ENCODE data around the gene RAD51B.
A peak's percentile ranks its signal among the peaks of the same experiment; 100 is the strongest.

RAD51B gene

DNA sequence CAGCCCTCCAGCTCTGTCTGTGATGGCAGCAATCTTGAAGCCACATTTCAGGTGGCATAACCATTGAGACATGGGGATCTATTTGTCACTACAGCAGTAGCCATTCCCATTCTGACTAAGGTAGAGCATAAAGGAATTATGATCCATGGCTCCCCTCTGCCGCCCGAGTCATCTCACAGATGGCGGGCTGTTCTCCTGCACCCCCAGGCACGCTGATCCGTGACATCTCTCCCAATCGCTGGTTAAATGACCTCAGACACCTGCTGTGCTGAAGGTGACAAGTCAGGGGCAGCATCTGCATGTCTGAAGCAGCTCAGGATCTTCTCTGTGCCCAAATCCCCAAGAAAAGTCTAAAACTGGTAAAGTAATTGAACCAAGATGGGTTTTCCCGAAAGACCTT lies 849.0 kb downstream of the RAD51B start:
- Histone ChIP-seq H3K9ac (ENCODE audit: low read length) (no peak overlapping the region), H3K9me3 (ENCODE audit: control insufficient read depth, low read length) (no peaks in the 10 kb centered on the region), H3K27me3 (replicated peaks; ENCODE audit: control insufficient read depth, insufficient read depth, low read length) (no peaks in the 10 kb centered on the region), H3K4me3 (ENCODE audit: low read length) (no peak overlapping the region), H3K4me1 (ENCODE audit: control insufficient read depth, insufficient read depth, low read length) (peaks cover 92% of the 10 kb centered on the region), H3K36me3 (ENCODE audit: control insufficient read depth, insufficient read depth, low read length, severe bottlenecking) (no peaks in the 10 kb centered on the region)
- no peak for DNase-seq (ENCODE audit: low read depth)

DNA sequence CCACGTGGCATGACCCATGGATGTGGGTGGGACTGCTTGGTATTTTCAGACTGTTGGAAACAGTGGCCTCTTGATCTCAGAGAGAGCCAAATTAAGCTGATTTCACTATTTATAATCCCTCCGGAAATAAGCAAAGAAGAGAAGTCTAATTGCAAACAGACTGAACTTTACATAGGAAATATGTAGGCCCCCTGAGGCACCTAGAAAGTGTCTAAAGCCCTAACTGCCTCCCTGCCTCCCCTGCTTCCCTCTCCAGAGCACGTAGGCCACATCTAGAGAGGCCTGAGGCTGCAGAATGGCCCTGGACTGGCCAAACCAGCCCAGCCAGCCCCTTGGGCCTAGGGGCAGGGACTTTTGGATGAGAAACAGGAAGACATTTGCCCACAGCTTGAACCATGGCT lies 849.5 kb downstream of the RAD51B start:
- peak; percentile 27 for DNase-seq (ENCODE audit: low read depth)
- Histone ChIP-seq H3K9me3 (ENCODE audit: control insufficient read depth, low read length) (no peaks in the 10 kb centered on the region), H3K4me1 (ENCODE audit: control insufficient read depth, insufficient read depth, low read length) (peaks cover 86% of the 10 kb centered on the region)

DNA sequence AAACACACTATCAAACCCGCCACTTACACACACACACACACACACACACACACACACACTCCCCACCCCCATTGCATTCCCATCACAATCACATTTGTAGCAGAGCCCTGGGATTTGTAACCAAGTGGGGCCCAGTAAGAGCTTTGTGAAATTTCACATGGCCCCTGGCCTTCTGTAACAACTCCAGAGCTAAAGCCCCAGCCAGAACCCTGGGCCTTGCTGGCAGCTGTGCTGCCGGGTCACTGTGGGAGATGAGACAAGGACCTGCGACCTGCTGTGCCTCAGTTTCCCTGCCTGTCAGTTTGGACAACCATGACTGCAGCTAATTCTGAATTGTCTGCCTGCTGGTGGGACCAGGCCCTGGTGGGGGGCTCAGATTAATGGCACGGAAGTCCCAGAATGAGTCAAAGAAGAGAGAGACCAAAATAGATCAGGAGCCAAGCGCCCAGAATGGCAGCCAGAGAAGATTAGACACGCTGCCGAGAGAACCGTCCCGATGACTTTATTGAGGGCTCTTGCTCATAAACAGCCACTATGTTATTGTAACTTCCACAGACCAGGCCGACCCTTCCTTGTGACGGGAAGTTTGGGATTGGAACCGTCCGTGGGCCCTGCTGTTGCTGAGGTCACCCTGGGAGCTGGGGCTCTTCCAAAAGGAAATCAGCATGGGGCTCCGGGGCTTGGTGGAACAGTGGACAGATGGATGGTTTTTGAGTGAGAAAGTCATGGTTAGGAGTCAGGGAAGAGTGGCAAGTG lies 850.2 kb downstream of the RAD51B start:
- no peaks in the 10 kb centered on the region for H3K36me3 ChIP-seq (ENCODE audit: control insufficient read depth, insufficient read depth, low read length, severe bottlenecking)
- no peaks in the 10 kb centered on the region for H3K9me3 ChIP-seq (ENCODE audit: control insufficient read depth, low read length)
- DNase-seq (ENCODE audit: low read depth): no peak
- peaks cover 80% of the 10 kb centered on the region for H3K4me1 ChIP-seq (ENCODE audit: control insufficient read depth, insufficient read depth, low read length)
- H3K4me3 ChIP-seq (ENCODE audit: low read length): no peak overlapping the region
- no peaks in the 10 kb centered on the region for H3K27me3 ChIP-seq (replicated peaks; ENCODE audit: control insufficient read depth, insufficient read depth, low read length)
- H3K9ac ChIP-seq (ENCODE audit: low read length): peak overlapping the region; percentile 35

More for the DNA sequence above, 849.5 kb downstream of the RAD51B start:
- Histone ChIP-seq H3K36me3 (ENCODE audit: control insufficient read depth, insufficient read depth, low read length, severe bottlenecking) (no peaks in the 10 kb centered on the region), H3K27me3 (replicated peaks; ENCODE audit: control insufficient read depth, insufficient read depth, low read length) (no peaks in the 10 kb centered on the region), H3K4me3 (ENCODE audit: low read length) (no peak overlapping the region), H3K9ac (ENCODE audit: low read length) (peak overlapping the region; percentile 35)

DNA sequence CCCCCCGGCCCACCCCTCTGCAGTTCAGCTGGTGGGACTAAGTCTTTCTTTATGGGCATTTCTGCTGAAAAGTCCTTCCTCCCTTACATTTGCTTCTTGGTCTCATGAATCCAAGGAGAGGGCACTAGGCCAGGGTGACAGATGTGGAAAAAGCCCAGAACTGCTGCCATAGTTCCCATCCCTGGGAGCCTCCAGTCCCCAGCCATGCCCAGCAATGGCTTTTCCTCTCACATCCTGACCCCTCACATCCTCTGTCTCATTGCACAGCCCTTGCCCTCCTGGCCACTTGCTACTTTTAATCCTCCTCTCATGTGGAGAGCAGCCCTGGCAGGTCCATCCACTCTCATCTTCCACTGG lies 850.8 kb downstream of the RAD51B start:
- DNase-seq (ENCODE audit: low read depth): no peak
- no peak overlapping the region for H3K9ac ChIP-seq (ENCODE audit: low read length)
- H3K36me3 ChIP-seq (ENCODE audit: control insufficient read depth, insufficient read depth, low read length, severe bottlenecking): no peaks in the 10 kb centered on the region
- no peaks in the 10 kb centered on the region for H3K9me3 ChIP-seq (ENCODE audit: control insufficient read depth, low read length)
- H3K4me1 ChIP-seq (ENCODE audit: control insufficient read depth, insufficient read depth, low read length): peaks cover 74% of the 10 kb centered on the region
- no peak overlapping the region for H3K4me3 ChIP-seq (ENCODE audit: low read length)
- no peaks in the 10 kb centered on the region for H3K27me3 ChIP-seq (replicated peaks; ENCODE audit: control insufficient read depth, insufficient read depth, low read length)

DNA sequence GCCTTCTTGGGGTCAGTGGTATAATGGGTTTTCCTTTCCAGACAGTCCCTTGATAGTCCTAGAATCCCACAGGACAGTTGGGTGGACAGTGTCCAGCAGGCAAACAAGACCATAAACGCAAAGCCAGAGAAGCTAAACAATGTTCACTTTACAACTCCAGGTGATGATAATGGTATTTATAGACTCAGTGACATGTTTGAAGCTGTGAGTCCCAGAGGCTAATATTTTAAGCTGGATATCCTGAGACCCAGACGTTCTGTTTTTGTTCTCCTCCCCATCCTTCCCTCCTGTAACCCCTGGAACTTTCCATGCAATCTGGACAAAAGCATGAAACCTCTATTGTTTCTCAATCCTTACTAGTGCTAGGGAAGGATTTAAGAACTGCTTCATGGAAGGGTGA lies 852.3 kb downstream of the RAD51B start:
- Histone ChIP-seq H3K9ac (ENCODE audit: low read length) (peak overlapping the region; percentile 31), H3K9me3 (ENCODE audit: control insufficient read depth, low read length) (no peaks in the 10 kb centered on the region), H3K27me3 (replicated peaks; ENCODE audit: control insufficient read depth, insufficient read depth, low read length) (no peaks in the 10 kb centered on the region), H3K4me3 (ENCODE audit: low read length) (no peak overlapping the region), H3K4me1 (ENCODE audit: control insufficient read depth, insufficient read depth, low read length) (peaks cover 58% of the 10 kb centered on the region), H3K36me3 (ENCODE audit: control insufficient read depth, insufficient read depth, low read length, severe bottlenecking) (no peaks in the 10 kb centered on the region)
- no peak for DNase-seq (ENCODE audit: low read depth)

DNA sequence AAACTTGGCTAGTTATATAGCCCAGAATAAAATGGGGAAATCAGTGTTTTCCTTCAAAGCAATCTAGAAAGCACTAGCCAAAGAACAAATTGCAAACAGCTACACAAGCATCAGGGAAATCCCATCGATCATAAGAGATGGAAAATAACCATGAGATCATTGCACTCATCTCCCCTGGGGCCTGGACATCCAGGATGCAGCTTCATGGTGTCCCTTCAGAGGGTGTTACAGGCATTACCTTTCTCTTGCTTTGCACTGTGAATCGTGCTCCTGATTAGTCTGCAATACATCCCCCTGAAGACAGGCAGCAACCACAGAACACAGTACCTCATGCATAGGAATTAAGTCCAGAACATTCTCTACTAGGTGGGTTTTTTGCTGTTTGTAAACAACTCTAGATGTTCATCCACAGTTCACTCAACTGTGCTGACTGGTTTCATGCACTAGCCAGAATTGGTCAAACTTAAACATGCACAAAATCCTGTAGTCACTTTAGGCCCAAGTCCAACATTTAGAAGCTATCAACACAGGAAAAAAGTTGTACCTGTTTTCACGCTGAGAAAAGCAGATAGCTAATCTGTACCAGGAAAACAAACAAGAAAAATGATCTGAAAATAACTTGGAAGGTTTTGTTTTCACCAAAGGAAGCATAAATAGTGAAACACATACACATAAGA lies 853.2 kb downstream of the RAD51B start:
- H3K9me3 ChIP-seq (ENCODE audit: control insufficient read depth, low read length): no peaks in the 10 kb centered on the region
- H3K27me3 ChIP-seq (replicated peaks; ENCODE audit: control insufficient read depth, insufficient read depth, low read length): no peaks in the 10 kb centered on the region
- peaks cover 50% of the 10 kb centered on the region for H3K4me1 ChIP-seq (ENCODE audit: control insufficient read depth, insufficient read depth, low read length)
- H3K9ac ChIP-seq (ENCODE audit: low read length): peak overlapping the region; percentile 31
- no peak overlapping the region for H3K4me3 ChIP-seq (ENCODE audit: low read length)
- no peaks in the 10 kb centered on the region for H3K36me3 ChIP-seq (ENCODE audit: control insufficient read depth, insufficient read depth, low read length, severe bottlenecking)
- DNase-seq (ENCODE audit: low read depth): no peak

DNA sequence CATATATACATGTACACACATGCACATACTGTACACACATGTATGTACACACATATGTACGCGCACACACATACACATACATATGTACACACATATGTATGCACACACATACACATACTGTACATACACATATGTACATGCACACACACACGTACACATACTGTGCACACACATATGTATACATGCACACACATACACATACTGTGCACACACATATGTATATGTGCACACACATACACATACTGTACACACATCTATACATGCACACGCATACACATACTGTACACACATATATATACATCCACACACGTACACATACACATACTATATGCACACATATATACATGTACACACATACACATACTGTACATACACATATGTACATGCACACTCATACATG lies 853.9 kb downstream of the RAD51B start:
- Histone ChIP-seq H3K27me3 (replicated peaks; ENCODE audit: control insufficient read depth, insufficient read depth, low read length) (no peaks in the 10 kb centered on the region), H3K9ac (ENCODE audit: low read length) (no peak overlapping the region), H3K4me1 (ENCODE audit: control insufficient read depth, insufficient read depth, low read length) (peaks cover 43% of the 10 kb centered on the region), H3K4me3 (ENCODE audit: low read length) (no peak overlapping the region), H3K36me3 (ENCODE audit: control insufficient read depth, insufficient read depth, low read length, severe bottlenecking) (no peaks in the 10 kb centered on the region), H3K9me3 (ENCODE audit: control insufficient read depth, low read length) (no peaks in the 10 kb centered on the region)
- DNase-seq (ENCODE audit: low read depth): no peak

DNA sequence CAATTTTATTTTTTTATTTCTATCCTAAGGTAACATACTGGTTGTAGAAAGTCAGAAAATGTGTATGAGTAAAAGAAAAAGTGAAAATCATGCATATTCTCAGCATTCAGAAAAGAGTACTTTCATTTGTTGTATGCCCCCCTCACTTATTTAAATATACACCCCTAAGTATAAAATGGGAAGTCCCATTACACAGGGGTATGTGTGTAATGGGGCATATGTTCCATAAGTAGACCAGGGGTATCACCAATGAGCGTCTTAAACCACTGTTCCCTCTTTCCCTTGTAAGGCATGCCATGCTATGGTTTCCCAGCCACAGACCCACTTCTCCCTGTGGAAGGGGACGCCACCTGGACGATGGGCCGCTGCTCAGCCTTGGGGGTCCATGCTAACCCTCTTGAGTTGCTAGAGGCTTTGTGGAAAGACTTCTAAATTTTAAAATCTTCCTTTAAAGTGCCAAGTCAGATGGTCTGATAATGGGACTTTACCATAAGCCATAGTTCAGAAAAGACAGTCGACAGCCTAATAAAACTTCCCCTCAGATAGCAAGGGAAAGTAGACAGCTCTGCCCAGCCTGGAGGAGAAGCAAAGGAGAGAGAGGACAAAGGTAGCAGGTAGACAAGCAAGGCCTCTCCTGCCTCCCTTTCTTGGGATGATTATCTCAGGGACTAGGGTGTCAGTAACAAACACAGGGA lies 855.1 kb downstream of the RAD51B start:
- Histone ChIP-seq H3K9ac (ENCODE audit: low read length) (no peak overlapping the region), H3K4me3 (ENCODE audit: low read length) (no peak overlapping the region), H3K36me3 (ENCODE audit: control insufficient read depth, insufficient read depth, low read length, severe bottlenecking) (no peaks in the 10 kb centered on the region), H3K9me3 (ENCODE audit: control insufficient read depth, low read length) (peaks cover under 1% of the 10 kb centered on the region), H3K27me3 (replicated peaks; ENCODE audit: control insufficient read depth, insufficient read depth, low read length) (no peaks in the 10 kb centered on the region), H3K4me1 (ENCODE audit: control insufficient read depth, insufficient read depth, low read length) (peaks cover 33% of the 10 kb centered on the region)
- no peak for DNase-seq (ENCODE audit: low read depth)

DNA sequence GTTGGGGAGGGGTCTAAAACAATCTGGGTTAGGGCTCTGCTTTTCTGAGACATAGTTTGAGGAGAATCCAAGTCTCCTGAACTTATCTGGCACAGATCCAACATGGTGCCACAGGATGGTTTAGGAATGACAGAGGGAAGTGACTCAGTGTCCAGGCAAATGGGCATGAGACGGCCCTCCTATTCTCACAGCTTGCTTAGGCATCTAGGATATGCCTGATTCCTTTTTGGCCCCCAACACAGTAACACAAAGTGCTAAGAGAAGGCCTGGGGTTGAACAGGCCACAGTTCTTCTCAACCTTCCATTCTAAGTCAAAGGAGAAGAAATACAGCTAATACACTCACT lies 855.6 kb downstream of the RAD51B start:
- Histone ChIP-seq H3K27me3 (replicated peaks; ENCODE audit: control insufficient read depth, insufficient read depth, low read length) (no peaks in the 10 kb centered on the region), H3K36me3 (ENCODE audit: control insufficient read depth, insufficient read depth, low read length, severe bottlenecking) (no peaks in the 10 kb centered on the region), H3K9ac (ENCODE audit: low read length) (no peak overlapping the region), H3K4me1 (ENCODE audit: control insufficient read depth, insufficient read depth, low read length) (peaks cover 33% of the 10 kb centered on the region), H3K4me3 (ENCODE audit: low read length) (no peak overlapping the region), H3K9me3 (ENCODE audit: control insufficient read depth, low read length) (peaks cover 4% of the 10 kb centered on the region)
- DNase-seq (ENCODE audit: low read depth): no peak

DNA sequence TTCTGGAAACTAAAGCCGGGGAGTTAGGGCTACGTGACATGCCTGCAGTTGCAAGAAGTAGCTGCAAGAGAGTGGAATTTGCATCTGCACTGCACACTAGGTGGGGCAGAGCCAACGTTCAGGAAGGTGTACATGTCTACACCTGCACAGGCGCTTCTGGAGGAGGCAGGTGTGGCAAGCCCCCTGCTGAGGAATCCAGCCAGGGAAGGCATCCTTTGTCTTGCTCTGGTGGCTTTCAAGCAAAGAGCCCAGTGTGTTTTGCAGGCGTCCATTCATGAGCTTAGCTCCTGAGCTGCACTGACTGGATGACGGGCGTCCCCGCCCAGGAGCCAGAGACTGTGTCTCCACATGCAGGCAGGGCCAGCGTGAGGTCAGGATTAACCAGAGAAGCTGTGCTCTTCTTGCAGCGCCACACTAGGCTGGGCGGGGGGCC lies 856.9 kb downstream of the RAD51B start:
- no peak for DNase-seq (ENCODE audit: low read depth)
- Histone ChIP-seq H3K27me3 (replicated peaks; ENCODE audit: control insufficient read depth, insufficient read depth, low read length) (no peaks in the 10 kb centered on the region), H3K4me1 (ENCODE audit: control insufficient read depth, insufficient read depth, low read length) (peaks cover 33% of the 10 kb centered on the region), H3K9ac (ENCODE audit: low read length) (no peak overlapping the region), H3K9me3 (ENCODE audit: control insufficient read depth, low read length) (peaks cover 4% of the 10 kb centered on the region), H3K36me3 (ENCODE audit: control insufficient read depth, insufficient read depth, low read length, severe bottlenecking) (no peaks in the 10 kb centered on the region), H3K4me3 (ENCODE audit: low read length) (no peak overlapping the region)

DNA sequence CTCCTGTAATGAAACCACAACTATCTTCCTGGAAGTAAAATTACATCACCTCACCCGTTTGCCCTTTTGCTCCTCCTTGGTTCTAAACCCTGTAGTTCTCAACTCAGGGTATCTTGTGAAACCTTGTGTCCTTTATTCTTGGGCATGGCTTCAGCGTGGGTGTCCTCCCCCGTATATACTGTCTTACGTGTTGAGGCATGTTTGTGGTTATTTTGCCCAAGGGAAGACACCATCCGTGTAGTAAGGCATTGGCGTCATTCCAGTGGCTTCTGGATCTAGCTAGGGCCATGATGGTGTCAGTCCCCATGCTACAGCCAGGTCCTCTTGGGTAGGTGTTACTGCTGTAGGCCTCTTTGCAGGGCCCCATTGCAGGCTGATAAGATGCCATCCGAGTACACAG lies 857.9 kb downstream of the RAD51B start:
- Histone ChIP-seq H3K4me3 (ENCODE audit: low read length) (no peak overlapping the region), H3K9ac (ENCODE audit: low read length) (no peak overlapping the region), H3K9me3 (ENCODE audit: control insufficient read depth, low read length) (peaks cover 4% of the 10 kb centered on the region), H3K36me3 (ENCODE audit: control insufficient read depth, insufficient read depth, low read length, severe bottlenecking) (no peaks in the 10 kb centered on the region), H3K27me3 (replicated peaks; ENCODE audit: control insufficient read depth, insufficient read depth, low read length) (no peaks in the 10 kb centered on the region), H3K4me1 (ENCODE audit: control insufficient read depth, insufficient read depth, low read length) (peaks cover 31% of the 10 kb centered on the region)
- no peak for DNase-seq (ENCODE audit: low read depth)
